Lower leg skin (tissue), 4 donors: Measurements from ENCODE around the gene SHISA4. TPM values are rescaled to one million over a fixed set of nuclear protein-coding genes. Genes with fewer than 3 reads are reported as not detected.

Experiments
- DNase-seq, 2 donors: peaks; one replicate each; pipeline ENCODE4 v3.0.0-alpha.2; 2019; ENCODE audit warnings: low spot score in 2 of 2
- H3K4me3 ChIP-seq: fragments of 200-600 bp; sonication (generic); 2 replicates; pipeline ENCODE4 v1.5.1; 2017; ENCODE audit warnings: mild to moderate bottlenecking, low read depth; ENCODE audit not compliant: poor library complexity, severe bottlenecking
- POLR2A ChIP-seq, 2 donors: fragments of 450-650 bp; IDR thresholded peaks; one replicate each; pipeline ENCODE4 v1.6.1; 2016 to 2017; ENCODE audit warnings: antibody characterized with exemption in 2 of 2, mild to moderate bottlenecking in 1 of 2, moderate library complexity in 1 of 2
- WGBS, 2 donors: methylation state at CpG; one replicate each; pipeline ENCODE4 v1.1.5; 2018; 5-methylcytosine and 5-hydroxymethylcytosine counted together
- intact Hi-C: fragments of 100-400 bp; cut with DNase I; formaldehyde crosslinking; loops from one replicate; pipeline ENCODE4 v1.15.0; 2023; ENCODE audit warnings: low total_unique reads
- total RNA-seq, 4 donors: library from RNA; depleted of rRNA; stranded (reverse); fragments of >200 nt; gene quantifications; one replicate each; pipeline ENCODE4 v1.1.0, GENCODE V29; 2016
- TF ChIP-seq, protein P1 (sequence below), 3 donors: fragments of 450-650 bp; IDR thresholded peaks; one replicate each; pipeline ENCODE4 v1.5.1; 2016; ENCODE audit warnings: antibody characterized with exemption in 3 of 3, mild to moderate bottlenecking in 3 of 3, moderate library complexity in 2 of 3

The SHISA4 gene
- total RNA-seq, 4 donors from 2014 or later = 4.6 to 14.2 (median 7.2) TPM

DNA sequence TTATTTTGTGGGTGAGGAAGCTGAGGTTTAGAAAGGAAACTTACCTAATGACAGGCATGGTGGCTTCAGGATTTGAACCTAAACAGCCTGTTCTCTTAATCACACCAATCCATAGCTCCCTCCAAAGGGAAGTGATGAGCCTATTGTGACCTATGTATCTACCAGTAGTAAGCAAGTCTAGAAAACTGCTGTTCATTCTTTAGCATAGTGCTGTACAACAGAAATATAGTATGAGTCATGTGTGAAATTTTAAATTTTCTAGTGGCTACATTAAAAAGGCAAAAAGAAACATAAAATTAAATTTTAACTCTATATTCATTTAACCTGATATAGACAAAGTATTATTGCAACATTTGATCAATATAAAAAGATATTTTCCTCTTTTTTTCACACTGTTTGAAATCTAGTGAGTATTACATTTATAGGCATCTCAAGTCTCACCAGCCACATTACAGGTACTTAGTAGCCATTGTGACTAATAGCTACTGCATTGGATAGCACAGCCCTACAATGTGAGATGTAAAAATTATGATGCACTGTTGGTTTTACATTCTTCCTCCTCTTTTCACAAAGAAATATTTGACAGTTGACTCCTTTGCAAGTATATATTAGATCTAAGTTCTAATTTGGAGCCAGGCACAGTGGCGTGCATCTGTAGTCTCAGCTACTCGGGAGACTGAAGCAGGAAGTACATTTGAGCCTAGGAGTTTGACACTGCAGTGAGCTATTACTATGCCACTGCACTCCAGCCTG is 43.2 kb upstream of the SHISA4 start:
- no peak overlapping the region for H3K4me3 ChIP-seq
- WGBS, 2 donors = 70 to 75% methylated on average over 2 of the region's 2 CpGs
- no peak for DNase-seq
- TF ChIP-seq, protein P1, sequence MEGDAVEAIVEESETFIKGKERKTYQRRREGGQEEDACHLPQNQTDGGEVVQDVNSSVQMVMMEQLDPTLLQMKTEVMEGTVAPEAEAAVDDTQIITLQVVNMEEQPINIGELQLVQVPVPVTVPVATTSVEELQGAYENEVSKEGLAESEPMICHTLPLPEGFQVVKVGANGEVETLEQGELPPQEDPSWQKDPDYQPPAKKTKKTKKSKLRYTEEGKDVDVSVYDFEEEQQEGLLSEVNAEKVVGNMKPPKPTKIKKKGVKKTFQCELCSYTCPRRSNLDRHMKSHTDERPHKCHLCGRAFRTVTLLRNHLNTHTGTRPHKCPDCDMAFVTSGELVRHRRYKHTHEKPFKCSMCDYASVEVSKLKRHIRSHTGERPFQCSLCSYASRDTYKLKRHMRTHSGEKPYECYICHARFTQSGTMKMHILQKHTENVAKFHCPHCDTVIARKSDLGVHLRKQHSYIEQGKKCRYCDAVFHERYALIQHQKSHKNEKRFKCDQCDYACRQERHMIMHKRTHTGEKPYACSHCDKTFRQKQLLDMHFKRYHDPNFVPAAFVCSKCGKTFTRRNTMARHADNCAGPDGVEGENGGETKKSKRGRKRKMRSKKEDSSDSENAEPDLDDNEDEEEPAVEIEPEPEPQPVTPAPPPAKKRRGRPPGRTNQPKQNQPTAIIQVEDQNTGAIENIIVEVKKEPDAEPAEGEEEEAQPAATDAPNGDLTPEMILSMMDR (IDR thresholded peaks at IDR 0.05) = no peak
- TF ChIP-seq POLR2A (IDR thresholded peaks at IDR 0.05) = no peak
- intact Hi-C loops = no loop called here

DNA sequence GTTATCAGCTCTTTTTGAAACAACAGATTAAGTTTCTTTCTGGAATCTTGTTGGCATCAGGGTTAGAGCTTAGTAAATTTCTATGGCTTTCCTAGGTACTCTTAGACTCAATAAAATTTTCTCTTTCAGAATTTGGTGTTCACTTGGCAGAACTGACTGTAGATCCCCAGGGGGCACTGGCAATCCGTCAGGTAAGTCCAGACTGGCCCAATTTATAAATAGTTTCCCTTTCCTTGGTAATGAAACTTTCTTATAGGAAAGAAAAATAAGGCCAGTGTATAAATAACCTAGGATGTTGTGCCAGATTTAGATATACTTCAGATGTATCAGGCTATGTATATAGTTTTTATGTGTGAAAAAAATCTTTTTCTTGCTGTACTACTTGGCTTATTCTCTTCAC is 41.5 kb upstream of the SHISA4 start:
- intact Hi-C loops = no loop called here
- TF ChIP-seq, protein P1 (IDR thresholded peaks at IDR 0.05) = no peak
- no peak for TF ChIP-seq POLR2A (IDR thresholded peaks at IDR 0.05)
- no peak overlapping the region for H3K4me3 ChIP-seq
- WGBS, 2 donors = 19 to 45% methylated on average over 1 of the region's 1 CpG
- DNase-seq = no peak

DNA sequence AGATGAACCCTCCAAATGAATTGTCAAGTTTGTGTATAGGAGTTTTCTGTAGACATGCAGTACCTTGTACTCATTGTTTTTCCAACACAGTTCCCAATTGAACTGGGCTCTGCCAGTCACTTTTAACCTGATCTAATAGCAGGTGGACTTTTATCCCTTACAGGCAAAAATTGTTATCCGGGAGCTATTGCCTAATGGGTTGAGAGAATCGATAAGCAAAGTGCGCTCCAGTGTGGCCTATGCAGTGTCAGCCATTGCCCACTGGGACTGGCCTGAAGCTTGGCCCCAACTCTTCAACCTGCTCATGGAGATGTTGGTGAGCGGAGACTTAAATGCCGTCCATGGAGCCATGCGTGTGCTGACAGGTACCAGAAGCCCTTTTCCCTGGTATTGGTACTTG is 40.5 kb upstream of the SHISA4 start:
- intact Hi-C loops = no loop called here
- DNase-seq = no peak
- 91 to 96% methylated on average over 6 of the region's 6 CpGs for WGBS, 2 donors
- no peak overlapping the region for H3K4me3 ChIP-seq
- no peak for TF ChIP-seq POLR2A (IDR thresholded peaks at IDR 0.05)
- TF ChIP-seq, protein P1 (IDR thresholded peaks at IDR 0.05) = no peak

DNA sequence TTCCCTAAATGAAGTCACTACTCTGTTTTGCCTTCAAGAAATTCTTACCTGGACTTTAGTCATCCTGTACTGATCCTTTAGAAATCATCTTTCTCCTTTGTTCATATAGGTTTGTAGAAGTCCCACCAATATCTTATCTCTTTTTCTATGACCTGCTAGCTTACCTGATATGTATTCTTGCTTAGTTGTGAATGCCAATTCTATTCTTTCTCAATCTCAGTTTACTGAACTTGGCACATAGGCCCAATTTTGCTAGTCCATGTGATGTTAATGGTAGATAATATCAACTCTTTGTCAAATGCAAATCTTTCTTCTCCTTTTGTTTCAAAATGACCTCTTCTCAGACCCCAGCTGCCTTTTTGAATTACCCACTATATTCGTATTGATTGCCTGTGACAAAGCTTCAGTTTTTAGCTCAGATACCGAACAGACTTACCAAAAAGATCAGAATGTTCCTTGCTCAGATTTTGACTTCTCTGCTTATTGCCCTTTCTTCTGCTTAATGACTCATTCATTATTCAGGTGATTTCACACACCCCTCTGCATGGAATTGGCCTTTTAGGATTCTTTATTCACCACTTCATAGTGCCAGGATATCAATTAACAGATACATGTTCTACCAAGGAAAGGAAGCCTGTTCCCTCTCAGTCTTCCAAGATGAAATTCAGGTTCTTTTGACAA is 39.2 kb upstream of the SHISA4 start:
- intact Hi-C loops = no loop called here

DNA sequence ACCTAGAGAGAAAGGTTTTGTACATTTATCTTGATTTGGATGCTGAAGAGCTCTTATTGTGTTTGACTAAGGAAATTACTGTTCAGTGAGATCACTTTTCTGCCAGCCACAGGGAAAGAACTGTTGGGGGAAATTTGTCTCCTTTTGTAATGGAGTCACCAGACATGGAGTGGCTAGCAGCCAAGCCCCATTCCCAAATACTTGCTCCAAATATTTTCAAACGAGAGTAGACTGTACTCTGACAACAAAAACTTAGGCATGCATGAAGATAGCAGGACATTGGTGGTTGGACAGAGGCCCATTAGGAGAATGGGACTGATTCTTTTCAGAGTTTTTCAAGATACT is 38.7 kb upstream of the SHISA4 start:
- WGBS, 2 donors = 23 to 27% methylated on average over 1 of the region's 1 CpG
- DNase-seq = no peak
- H3K4me3 ChIP-seq = no peak overlapping the region
- intact Hi-C loops = no loop called here
- TF ChIP-seq, protein P1 (IDR thresholded peaks at IDR 0.05) = no peak
- no peak for TF ChIP-seq POLR2A (IDR thresholded peaks at IDR 0.05)

More for the DNA sequence above, 39.2 kb upstream of the SHISA4 start:
- TF ChIP-seq, protein P1 (IDR thresholded peaks at IDR 0.05) = no peak
- no peak for TF ChIP-seq POLR2A (IDR thresholded peaks at IDR 0.05)
- 81 to 88% methylated on average over 2 of the region's 2 CpGs for WGBS, 2 donors
- DNase-seq = no peak
- H3K4me3 ChIP-seq = no peak overlapping the region
